ENCODE results near the gene HRH2. TPM values are rescaled to one million over a fixed set of nuclear protein-coding genes. Genes with fewer than 3 reads are reported as not detected.

Gene HRH2
- total RNA-seq, 1 donor from 2014 or later, result 4.3 TPM

DNA sequence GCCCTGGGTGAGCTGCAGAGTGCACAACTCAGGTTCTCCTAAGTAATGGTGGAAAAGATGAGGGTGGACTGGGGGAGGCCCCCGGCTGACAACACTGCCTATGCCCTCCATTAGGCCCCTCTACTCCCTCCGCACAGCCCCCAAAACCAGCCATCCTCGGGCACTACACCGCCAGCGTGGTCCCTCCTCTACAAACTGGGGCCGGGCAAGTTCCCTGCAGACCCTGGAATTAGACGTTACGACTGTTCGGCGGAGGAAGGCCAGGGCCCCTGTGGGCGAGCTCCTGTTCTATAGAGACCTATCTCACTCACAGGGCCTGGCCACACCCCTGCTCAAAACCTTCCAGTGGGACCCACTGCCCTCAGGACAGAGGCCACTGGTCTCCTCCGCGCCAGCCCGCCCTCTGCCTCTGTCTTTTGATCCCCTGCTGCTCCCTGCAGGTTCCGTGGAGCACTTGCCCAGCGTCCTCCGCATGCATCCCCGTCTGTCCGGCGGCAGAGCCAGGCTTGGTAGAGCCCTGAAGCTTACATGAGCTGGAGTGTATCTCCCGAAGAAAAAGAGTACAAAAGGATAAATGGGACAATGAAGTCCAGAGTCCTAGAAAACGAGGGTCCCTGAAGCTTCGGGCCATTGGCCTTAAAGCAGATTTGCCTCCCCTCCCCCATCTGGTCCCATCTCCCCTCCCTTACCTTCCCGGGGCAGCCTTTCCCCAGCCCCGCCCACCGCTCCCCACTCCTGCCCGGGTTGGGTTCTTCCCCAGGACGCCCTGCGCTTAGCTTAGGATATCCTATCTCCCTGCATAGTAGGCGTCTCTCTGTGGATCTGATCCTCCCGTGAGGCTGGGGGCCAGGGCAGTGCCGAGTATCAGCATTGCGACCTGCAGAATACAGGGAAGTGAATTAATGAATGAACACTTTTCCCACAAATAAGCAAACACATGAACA, 71.3 kb downstream of the HRH2 start:
- DNase-seq (ENCODE audit: low spot score) (peak; percentile 48), ATAC-seq (no peak)
- intact Hi-C loops (cut with DNase I), result no loop called here

DNA sequence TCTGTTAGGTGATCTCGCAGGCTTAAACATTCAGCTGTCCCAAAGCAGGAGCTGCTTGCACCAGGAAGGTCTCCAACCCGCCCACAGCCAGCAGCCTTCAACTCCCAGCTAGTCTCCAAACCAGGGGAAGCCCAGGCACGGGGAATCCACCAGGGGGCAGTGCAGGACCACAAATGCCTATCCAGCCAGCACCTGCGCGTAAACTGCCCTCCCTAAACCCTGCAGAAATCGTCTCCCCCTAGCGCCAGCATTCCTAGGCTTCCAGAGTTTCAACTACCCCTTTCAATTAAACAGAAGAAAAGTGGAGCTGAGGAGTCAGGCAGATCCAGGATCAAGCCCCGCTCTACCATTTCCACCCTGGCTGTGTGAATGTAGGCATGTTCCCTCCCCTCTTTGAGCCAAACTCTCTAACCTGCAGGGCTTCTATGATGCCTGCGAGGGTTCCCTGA, 72.0 kb downstream of the HRH2 start:
- ATAC-seq, result peak; percentile 88
- peak; percentile 90 for DNase-seq (ENCODE audit: low spot score)
- intact Hi-C loops (cut with DNase I), result no loop called here

GRCh38 chr5:175731172-175731571, 73.3 kb downstream of the HRH2 start:
- intact Hi-C loops (cut with DNase I), result no loop called here
- DNase-seq (ENCODE audit: low spot score) (no peak), ATAC-seq (no peak)

DNA sequence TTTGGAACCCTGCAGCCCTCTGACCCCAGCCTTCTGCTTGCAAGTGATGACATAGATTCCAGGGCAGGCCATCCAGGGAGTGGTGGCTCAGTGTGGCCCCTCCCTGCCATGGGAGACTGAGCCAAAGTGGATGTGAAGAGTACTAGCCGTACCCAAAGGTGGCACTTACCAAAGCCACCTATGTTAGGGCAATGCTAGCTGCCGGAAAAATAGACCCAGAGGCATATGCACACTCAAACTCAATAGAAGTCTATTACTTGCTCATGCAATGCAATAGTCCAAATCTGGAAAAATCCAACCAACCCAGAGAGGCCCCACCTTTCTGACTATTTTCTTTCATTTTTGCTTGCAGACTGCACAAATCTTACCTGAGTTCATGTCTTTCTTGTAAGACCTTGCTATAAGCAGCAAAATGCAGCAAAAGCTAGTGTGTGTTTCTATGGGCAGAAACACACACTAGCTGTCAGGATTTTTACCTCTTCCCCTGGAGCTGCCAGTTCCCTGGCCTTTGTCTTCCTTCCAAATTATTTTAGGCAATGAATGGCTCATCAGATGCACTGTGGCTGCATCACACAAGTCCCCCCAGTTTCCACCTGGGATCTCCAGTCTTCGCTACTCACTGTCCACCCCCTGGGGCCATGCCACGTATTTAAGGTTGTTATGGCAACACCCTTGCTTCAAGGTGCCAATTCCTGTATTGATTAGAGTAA, 74.0 kb downstream of the HRH2 start:
- ATAC-seq (no peak), DNase-seq (ENCODE audit: low spot score) (no peak)
- intact Hi-C loops (cut with DNase I), result no loop called here

DNA sequence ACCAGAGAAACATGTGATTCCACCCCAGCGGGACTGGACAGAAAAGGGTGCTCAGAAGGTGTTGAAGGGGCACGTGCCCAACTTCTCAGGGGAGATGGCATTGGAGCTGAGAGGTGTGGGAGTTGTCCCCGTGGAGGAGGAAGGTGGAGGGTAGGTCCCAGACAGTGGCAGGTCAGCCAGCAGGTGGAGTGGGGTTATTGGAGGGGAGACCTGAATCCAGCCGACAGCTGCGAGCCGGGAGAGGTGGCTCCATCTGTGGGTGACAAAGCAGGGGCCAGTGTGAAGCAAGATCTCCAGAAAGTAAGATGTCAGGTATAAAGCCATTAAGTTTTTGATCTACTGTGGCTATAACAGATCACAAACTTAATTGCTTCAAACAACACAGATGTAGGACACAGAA, 75.1 kb downstream of the HRH2 start:
- ATAC-seq (no peak), DNase-seq (ENCODE audit: low spot score) (no peak)
- intact Hi-C loops (cut with DNase I), result no loop called here

- intact Hi-C loops (cut with DNase I), result no loop called here
- DNase-seq (ENCODE audit: low spot score), result no peak
- ATAC-seq, result no peak
These were observed 76.1 kb downstream of the HRH2 start for GRCh38 chr5:175734016-175734415.

DNA sequence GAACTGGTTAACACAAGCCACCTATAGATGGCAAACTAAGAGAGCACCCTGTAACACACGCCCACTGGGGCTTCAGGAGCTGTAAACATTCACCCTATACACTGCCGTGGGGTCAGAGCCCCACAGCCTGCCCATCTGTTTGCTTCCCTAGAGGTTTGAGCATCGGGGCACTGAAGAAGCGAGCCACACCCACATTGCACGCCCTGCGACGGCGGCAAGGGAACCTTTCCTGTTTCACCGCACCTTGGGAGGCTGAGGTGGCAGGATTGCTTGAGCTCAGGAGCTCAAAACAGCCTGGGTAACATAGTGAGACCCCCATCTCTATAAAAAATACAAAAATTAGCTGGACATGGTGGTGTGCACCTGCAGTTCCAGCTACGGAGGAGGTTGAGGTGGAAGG, 76.6 kb downstream of the HRH2 start:
- ATAC-seq (no peak), DNase-seq (ENCODE audit: low spot score) (no peak)
- intact Hi-C loops (cut with DNase I), result no loop called here

DNA sequence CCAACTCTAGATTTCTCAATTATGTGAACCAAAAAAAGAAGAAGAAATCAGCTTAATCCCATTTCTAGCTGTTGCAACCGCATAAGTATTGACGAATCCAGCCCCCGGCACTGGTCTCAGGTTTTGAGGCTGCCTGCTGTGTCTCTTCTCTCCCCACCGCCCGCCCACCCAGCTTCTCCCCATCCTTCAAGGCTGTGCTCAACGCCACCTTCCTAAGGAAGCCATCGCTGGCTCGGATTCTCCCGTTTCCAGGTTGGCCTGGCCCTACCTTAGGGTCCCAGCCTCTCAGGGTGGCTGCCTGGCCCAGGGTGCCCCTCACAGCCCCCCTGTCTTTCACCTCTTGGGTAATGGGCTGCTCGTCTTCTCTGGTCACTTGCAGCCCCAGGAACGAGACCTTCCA, 77.8 kb downstream of the HRH2 start:
- intact Hi-C loops (cut with DNase I), result no loop called here
- ATAC-seq (no peak), DNase-seq (ENCODE audit: low spot score) (no peak)

DNA sequence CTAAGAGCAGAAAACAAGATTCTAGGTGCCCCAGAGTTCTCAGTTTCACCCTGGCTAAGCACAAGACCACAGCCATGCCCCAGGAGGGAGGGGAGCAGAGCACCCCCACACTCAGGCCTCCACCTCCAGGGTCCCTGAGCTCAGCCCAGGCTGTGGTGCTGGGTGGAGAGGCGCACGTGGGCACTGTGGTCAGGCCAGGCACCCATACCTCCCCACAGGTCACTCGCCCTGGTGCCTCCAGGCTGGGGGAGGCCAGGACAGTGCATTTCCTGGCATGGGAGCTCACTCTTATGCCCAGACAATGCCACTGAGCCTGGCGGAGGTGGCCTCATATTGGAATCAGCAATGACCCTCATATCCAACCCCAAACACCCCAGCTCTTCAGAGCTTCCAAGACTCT, 78.8 kb downstream of the HRH2 start:
- intact Hi-C loops (cut with DNase I), result no loop called here
- no peak for ATAC-seq
- no peak for DNase-seq (ENCODE audit: low spot score)

DNA sequence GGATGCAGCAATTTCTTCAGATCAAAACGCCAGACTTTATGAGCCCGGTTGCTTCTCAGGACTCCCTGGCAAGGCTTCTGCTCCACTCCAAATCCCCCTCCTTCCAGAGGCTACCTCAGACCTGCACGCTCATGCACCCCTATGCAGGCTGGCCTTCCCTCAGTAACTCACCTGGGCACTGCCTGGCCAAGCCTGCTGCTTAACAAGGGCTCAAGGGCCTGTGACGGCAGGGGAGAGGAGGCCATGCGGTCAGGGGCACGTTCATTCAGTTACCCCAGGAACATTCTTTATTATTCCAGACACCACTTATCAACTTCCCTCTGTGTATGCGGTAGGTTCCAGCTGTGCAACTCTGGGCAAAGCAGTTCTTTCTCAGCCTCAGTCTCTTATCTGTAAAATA, 79.6 kb downstream of the HRH2 start:
- no peak for ATAC-seq
- intact Hi-C loops (cut with DNase I), result no loop called here
- DNase-seq (ENCODE audit: low spot score), result no peak

GRCh38 chr5:175738126-175738525, 80.3 kb downstream of the HRH2 start:
- ATAC-seq (no peak), DNase-seq (ENCODE audit: low spot score) (no peak)
- intact Hi-C loops (cut with DNase I), result no loop called here

DNA sequence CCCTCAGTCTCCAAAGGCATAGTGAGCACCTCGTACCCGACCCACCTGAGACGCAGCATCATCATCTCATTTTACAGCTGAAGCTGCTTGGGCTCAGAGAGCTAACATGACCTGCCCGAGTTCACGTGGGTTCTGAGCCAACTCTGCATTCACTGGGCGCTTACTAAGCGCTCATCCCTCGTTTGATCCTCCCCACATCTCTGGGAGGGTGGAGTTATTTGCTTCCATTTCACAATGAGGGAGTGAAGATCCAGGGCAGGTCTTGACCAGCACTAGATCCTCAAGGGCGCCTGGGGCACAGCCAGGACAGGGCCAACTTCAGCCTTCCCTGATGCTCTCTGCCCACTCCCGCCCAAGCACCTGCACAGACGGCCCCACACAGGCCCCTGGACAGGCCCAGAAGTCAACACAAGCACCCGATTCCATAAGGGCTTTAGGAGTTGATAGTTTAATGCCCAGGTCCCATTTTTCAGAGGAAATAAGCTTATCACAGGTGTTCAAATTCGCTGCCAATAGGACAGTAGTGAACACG, 80.8 kb downstream of the HRH2 start:
- DNase-seq (ENCODE audit: low spot score) (no peak), ATAC-seq (no peak)
- intact Hi-C loops (cut with DNase I), result no loop called here

DNA sequence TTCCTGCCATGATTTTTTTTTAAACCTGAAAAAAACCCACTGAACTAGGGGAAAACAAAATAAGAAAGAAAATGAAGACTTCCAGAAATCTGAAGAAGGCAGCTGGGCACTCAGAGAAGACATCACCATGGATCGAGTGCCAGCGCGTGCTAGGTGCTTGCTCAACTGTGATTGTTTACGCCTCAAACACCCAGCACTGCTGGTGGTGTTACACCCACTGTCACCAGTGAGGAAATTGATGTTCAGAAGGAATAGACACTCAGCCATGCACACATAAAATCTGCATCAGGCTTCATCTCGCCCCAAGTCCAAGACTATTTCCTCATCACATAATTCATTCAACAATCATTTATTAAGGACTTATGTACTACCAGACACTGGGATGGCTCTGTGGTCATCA, 82.1 kb downstream of the HRH2 start:
- intact Hi-C loops (cut with DNase I), result no loop called here
- ATAC-seq, result no peak
- no peak for DNase-seq (ENCODE audit: low spot score)

- intact Hi-C loops (cut with DNase I), result no loop called here
- no peak for DNase-seq (ENCODE audit: low spot score)
- no peak for ATAC-seq
These were observed 83.7 kb downstream of the HRH2 start for GRCh38 chr5:175741556-175741955.

DNA sequence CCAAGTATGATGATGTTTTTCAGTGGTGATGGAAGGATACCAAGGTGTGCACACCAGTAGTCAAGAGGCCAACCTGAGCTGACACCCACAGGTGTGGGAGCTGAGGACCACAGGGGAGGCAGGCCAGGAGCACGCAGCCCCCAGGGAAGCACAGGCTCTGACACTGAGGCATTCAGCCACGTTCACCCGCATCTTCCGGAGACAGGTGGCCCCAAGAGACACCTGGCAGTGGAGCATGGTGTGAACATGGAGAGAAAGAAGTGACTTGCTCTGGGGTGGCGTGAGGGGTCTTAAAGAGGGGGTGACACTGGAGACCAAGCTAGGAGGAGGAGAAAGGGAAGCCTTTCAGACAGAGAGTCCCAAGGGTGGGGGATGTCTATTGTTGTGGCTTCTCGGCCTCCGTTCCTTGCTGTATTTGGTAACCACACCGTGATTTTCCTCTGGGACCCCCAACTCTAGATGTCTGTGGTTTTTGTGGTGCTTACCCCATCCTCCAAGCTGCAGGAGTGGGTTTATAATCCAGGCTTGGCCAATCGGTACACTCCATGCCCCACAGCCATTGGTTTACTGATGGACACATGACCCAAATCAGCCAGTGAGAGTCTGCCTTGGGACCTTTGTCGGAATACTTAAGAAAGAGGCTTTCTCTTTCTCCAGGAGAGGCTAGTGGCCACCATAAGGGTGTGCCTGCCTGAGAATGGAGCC, 84.6 kb downstream of the HRH2 start:
- intact Hi-C loops (cut with DNase I), result no loop called here
- DNase-seq (ENCODE audit: low spot score) (no peak), ATAC-seq (no peak)

DNA sequence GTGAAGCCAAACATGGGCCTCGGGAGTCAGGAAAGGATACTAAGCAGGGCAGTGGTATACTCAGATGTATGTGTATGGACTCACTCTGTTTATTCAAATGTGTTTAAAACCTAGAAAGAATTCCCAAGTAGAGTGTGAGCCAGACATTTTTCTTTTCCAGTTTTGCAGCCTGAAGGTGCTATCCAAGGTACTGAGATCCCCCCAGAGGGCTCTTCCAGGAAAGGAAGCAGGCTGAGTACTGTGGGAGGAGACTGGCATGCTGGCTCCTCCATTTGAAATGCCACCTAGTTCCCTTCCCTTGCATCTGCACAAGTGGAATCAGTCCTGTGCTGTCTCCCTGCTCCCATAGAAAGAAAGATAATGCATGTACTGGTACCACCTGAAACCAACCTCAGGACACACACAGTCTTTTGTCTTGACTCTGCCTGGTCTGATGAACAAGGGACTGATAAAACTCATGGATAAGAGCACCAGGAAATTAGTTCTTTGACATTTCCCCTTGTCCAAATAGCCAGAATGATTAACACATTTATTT, 85.9 kb downstream of the HRH2 start:
- DNase-seq (ENCODE audit: low spot score) (no peak), ATAC-seq (no peak)
- intact Hi-C loops (cut with DNase I), result no loop called here

- DNase-seq (ENCODE audit: low spot score) (no peak), ATAC-seq (no peak)
- intact Hi-C loops (cut with DNase I), result no loop called here
These were observed 87.3 kb downstream of the HRH2 start for GRCh38 chr5:175745210-175745609.

GRCh38 chr5:175746851-175747250, 89.0 kb downstream of the HRH2 start:
- DNase-seq (ENCODE audit: low spot score) (no peak), ATAC-seq (no peak)
- intact Hi-C loops (cut with DNase I), result no loop called here

DNA sequence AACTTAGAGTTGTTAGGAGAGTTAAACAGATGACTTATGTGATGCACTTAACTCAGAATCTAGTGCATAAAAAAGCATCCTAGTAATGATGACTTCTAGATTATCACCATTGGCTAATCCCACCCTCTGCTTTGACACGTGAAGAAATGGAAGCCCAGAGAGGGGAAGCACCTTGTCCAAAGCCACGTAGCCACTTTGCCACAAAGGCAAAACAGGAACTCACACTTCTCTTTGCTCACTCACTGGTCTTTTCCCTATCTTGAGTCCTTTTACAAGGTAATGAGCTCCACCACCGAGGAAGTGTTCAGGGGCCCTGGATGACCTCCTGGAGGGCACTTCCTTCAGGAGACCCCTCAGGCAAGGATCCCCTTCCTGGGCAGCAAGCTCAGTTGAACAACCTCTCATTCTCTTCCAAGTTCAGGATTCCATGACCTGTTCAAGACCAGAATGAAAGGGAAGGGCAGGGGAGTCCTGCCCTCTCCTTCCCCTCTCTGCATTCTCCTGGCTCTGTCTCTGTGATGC, 89.7 kb downstream of the HRH2 start:
- DNase-seq (ENCODE audit: low spot score) (no peak), ATAC-seq (no peak)
- intact Hi-C loops (cut with DNase I), result no loop called here

Data from sciatic nerve (tissue), 2 donors.